Pons (tissue), 1 donor: ENCODE data around the gene ZBTB45.
A peak's percentile ranks its signal among the peaks of the same experiment; 100 is the strongest.

Experiments used
- DNase-seq: peaks from one replicate; pipeline ENCODE4 v3.0.0-alpha.2; 2016; ENCODE audit warnings: low spot score

The ZBTB45 gene

GRCh38 chr19:58538257-58539168 lies 18.9 kb upstream of the ZBTB45 start:
- no peak for DNase-seq

GRCh38 chr19:58536852-58537798 lies 17.5 kb upstream of the ZBTB45 start:
- no peak for DNase-seq

- DNase-seq: no peak
These were observed 16.2 kb upstream of the ZBTB45 start for GRCh38 chr19:58535857-58536256.

- no peak for DNase-seq
These were observed 11.6 kb upstream of the ZBTB45 start for GRCh38 chr19:58531034-58531840.

- DNase-seq: no peak
These were observed 9.8 kb upstream of the ZBTB45 start for GRCh38 chr19:58529405-58529804.

GRCh38 chr19:58522709-58523108 lies 3.1 kb upstream of the ZBTB45 start:
- DNase-seq: no peak

GRCh38 chr19:58521651-58522050 lies 2.0 kb upstream of the ZBTB45 start:
- no peak for DNase-seq

GRCh38 chr19:58520257-58520599 lies 618 bp upstream of the ZBTB45 start:
- DNase-seq: no peak

- peak; percentile 49 for DNase-seq
These were observed 589 bp downstream of the ZBTB45 start for GRCh38 chr19:58519087-58519354.

- DNase-seq: no peak
These were observed 1.1 kb downstream of the ZBTB45 start for GRCh38 chr19:58518256-58519086.

GRCh38 chr19:58516964-58517833 lies 2.4 kb downstream of the ZBTB45 start:
- no peak for DNase-seq

GRCh38 chr19:58516246-58516836 lies 3.3 kb downstream of the ZBTB45 start:
- no peak for DNase-seq

GRCh38 chr19:58515259-58515658 lies 4.4 kb downstream of the ZBTB45 start:
- no peak for DNase-seq

GRCh38 chr19:58514564-58515022 lies 5.0 kb downstream of the ZBTB45 start:
- DNase-seq: no peak

- peak; percentile 67 for DNase-seq
These were observed 5.7 kb downstream of the ZBTB45 start for GRCh38 chr19:58513694-58514563.

- DNase-seq: no peak
These were observed 6.4 kb downstream of the ZBTB45 start for GRCh38 chr19:58513213-58513693.

GRCh38 chr19:58511353-58512208 lies 8.0 kb downstream of the ZBTB45 start, which contains the start of gene SLC27A5:
SLC27A5 (minus strand) TSS chr19:58511992; CDS start chr19:58511955, 37 bp downstream.
- no peak for DNase-seq
